NB4 (cell line): ENCODE measurements around the gene PITRM1.
"Not testable (repeated sequence)": the region's sequence is repeated elsewhere in the genome, so short reads cannot be mapped to it uniquely, and the experiment has no call there.

Source experiments
- DNase-seq: peaks from one replicate; pipeline ENCODE4 v3.0.0; 2010; ENCODE audit warnings: low read depth
- H3K4me3 ChIP-seq: one replicate; pipeline ENCODE4 v1.5.1; 2011; ENCODE audit warnings: mild to moderate bottlenecking, low read depth, low read length, moderate library complexity
- CTCF ChIP-seq: IDR thresholded peaks from one replicate; pipeline ENCODE4 v1.5.1; 2012; ENCODE audit warnings: low read depth, low read length
- MAX ChIP-seq: IDR thresholded peaks from 2 replicates; pipeline ENCODE4 v1.6.1; 2011; ENCODE audit warnings: low read depth, low read length
- MYC ChIP-seq: IDR thresholded peaks from 2 replicates; pipeline ENCODE4 v1.6.1; 2011; ENCODE audit warnings: low read depth, low read length
- POLR2A ChIP-seq: IDR thresholded peaks from 2 replicates; pipeline ENCODE4 v1.6.1; 2011; ENCODE audit warnings: mild to moderate bottlenecking; ENCODE audit not compliant: insufficient read length; ENCODE audit errors: extremely low read depth

The PITRM1 gene

GRCh38 chr10:3173171-3173878, 743 bp upstream of the PITRM1 start:
- peak; percentile 3 for DNase-seq
- TF ChIP-seq CTCF = no peak
- no peak for TF ChIP-seq MYC
- no peak for TF ChIP-seq MAX
- no peak for TF ChIP-seq POLR2A

GRCh38 chr10:3172081-3172445, 519 bp downstream of the PITRM1 start:
- H3K4me3 ChIP-seq = peak overlapping the region; percentile 72
- TF ChIP-seq MAX (no peak), MYC (no peak), POLR2A (no peak), CTCF (no peak)
- no peak for DNase-seq

More at GRCh38 chr10:3173171-3173878, 743 bp upstream of the PITRM1 start:
- H3K4me3 ChIP-seq = no peak overlapping the region

- H3K4me3 ChIP-seq = peak overlapping the region; percentile 72
- DNase-seq = not testable (repeated sequence)
Observed at GRCh38 chr10:3171488-3171887, 1.1 kb downstream of the PITRM1 start.

- TF ChIP-seq MAX (no peak), CTCF (no peak), MYC (no peak), POLR2A (no peak)
- DNase-seq = no peak
- no peak overlapping the region for H3K4me3 ChIP-seq
Observed at GRCh38 chr10:3169673-3170072, 2.9 kb downstream of the PITRM1 start.

GRCh38 chr10:3169271-3169670, 3.3 kb downstream of the PITRM1 start:
- DNase-seq = no peak
- TF ChIP-seq MYC (no peak), POLR2A (no peak), CTCF (no peak), MAX (no peak)
- H3K4me3 ChIP-seq = no peak overlapping the region

GRCh38 chr10:3167611-3168330, 4.8 kb downstream of the PITRM1 start:
- TF ChIP-seq MYC (no peak), POLR2A (no peak), CTCF (no peak), MAX (no peak)
- H3K4me3 ChIP-seq = no peak overlapping the region
- DNase-seq = no peak
